Erythroblast (primary cell): ENCODE results near the gene ZBTB21.

ENCODE experiments used
- GATA1 ChIP-seq: IDR thresholded peaks from 2 replicates; pipeline ENCODE4 v1.6.1; 2011; ENCODE audit warnings: low read depth, mild to moderate bottlenecking, control low read depth, low read length, moderate library complexity
- POLR2A ChIP-seq: IDR thresholded peaks from 2 replicates; pipeline ENCODE4 v1.6.1; 2011; ENCODE audit warnings: mild to moderate bottlenecking, low read length

DNA sequence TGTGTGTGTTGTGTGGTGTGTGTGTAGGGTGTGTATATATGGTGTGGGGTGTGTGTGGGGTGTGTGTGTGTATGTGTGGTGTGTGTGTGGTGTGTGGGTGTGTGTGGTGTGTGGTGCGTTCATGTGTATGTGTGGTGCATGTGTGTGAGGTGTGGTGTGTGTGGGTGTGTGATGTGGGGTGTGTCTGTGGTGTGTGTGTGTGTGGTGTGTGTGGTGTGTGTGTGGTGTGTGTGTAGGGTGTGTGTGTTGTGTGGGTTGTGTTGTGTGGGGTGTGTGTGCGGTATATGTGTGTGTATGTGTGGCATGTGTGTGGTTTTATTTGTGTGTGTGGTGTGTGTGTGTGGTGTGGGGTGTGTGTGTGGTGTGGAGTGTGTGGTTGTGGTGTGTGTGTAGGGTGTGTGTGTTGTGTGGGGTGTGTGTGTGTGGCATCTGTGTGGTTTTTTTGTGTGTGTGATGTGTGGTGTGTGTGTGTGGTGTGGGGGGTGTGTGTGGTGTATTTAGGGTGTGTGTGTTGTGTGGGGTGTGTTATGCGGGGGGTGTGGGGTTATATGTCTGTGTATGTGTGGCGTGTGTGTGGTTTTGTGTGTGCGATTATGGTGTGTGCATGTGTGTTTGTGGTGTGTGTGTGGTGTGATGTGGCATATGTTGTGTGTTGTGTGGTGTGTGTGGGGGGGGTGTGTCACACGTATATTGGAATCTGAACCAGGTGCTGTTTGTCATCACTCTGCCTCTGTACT, 17.1 kb upstream of the ZBTB21 start:
- no peak for TF ChIP-seq POLR2A
- no peak for TF ChIP-seq GATA1
